Esophagus squamous epithelium (tissue), 5 donors: ENCODE results near the gene ARHGEF28. TPM values are rescaled to one million over a fixed set of nuclear protein-coding genes. Genes with fewer than 3 reads are reported as not detected.

Source experiments
- DNase-seq: peaks from one replicate; lab custom pipeline; 2025; lab: John Stamatoyannopoulos, UW
- H3K27ac ChIP-seq, 4 donors: fragments of 200-600 bp; sonication (generic); one replicate each; pipeline ENCODE4 v1.5.1; 2016 to 2019; ENCODE audit warnings: mild to moderate bottlenecking in 1 of 4
- H3K27me3 ChIP-seq, 4 donors: fragments of 200-600 bp; sonication (generic); 1 replicate in 3 of 4; 2 replicates in 1 of 4; pipeline versions ENCODE4 v1.5.1 to v1.6.0; 2017 to 2021; ENCODE audit warnings: antibody characterized with exemption in 1 of 4
- H3K36me3 ChIP-seq, 3 donors: fragments of 200-600 bp; sonication (generic); one replicate each; pipeline ENCODE4 v1.5.1; 2016 to 2019
- H3K4me1 ChIP-seq, 3 donors: fragments of 200-600 bp; sonication (generic); one replicate each; pipeline ENCODE4 v1.5.1; 2017 to 2019
- H3K4me3 ChIP-seq, 4 donors: fragments of 200-600 bp; sonication (generic); 1 replicate in 3 of 4; 2 replicates in 1 of 4; pipeline ENCODE4 v1.5.1; 2016 to 2019; ENCODE audit warnings: mild to moderate bottlenecking in 2 of 4, moderate library complexity in 1 of 4
- H3K9me3 ChIP-seq, 3 donors: fragments of 200-600 bp; sonication (generic); one replicate each; pipeline ENCODE4 v1.5.1; 2016 to 2019
- POLR2A ChIP-seq, 4 donors: fragments of 450-650 bp; IDR thresholded peaks; one replicate each; pipeline ENCODE4 v1.6.1; 2017; ENCODE audit warnings: antibody characterized with exemption in 4 of 4, mild to moderate bottlenecking in 4 of 4, moderate library complexity in 3 of 4
- WGBS, 2 donors: methylation state at CpG; one replicate each; pipeline ENCODE4 v1.1.5; 2018; 5-methylcytosine and 5-hydroxymethylcytosine counted together
- intact Hi-C: fragments of 100-400 bp; cut with DNase I; formaldehyde crosslinking; loops from one replicate; pipeline ENCODE4 v1.15.0; 2022
- total RNA-seq, 4 donors: library from RNA; depleted of rRNA; stranded (reverse); fragments of >200 nt; gene quantifications; one replicate each; pipeline ENCODE4 v1.1.0, GENCODE V29; 2016
- TF ChIP-seq, protein P1 (sequence below), 6 experiments: fragments of 450-650 bp in 4 of 6; fragments of 200-600 bp in 2 of 6; sonication (generic) in 2 of 6; IDR thresholded peaks; one replicate each; pipeline ENCODE4 v1.5.1; 2016 to 2019; ENCODE audit warnings: antibody characterized with exemption in 6 of 6, mild to moderate bottlenecking in 4 of 6, moderate library complexity in 4 of 6
- donor health status: DM: yes; HTN: yes; CAD: no.

Gene ARHGEF28
- total RNA-seq, 4 donors from 2014 or later = 9.2 to 34.3 (median 12.7) TPM

DNA sequence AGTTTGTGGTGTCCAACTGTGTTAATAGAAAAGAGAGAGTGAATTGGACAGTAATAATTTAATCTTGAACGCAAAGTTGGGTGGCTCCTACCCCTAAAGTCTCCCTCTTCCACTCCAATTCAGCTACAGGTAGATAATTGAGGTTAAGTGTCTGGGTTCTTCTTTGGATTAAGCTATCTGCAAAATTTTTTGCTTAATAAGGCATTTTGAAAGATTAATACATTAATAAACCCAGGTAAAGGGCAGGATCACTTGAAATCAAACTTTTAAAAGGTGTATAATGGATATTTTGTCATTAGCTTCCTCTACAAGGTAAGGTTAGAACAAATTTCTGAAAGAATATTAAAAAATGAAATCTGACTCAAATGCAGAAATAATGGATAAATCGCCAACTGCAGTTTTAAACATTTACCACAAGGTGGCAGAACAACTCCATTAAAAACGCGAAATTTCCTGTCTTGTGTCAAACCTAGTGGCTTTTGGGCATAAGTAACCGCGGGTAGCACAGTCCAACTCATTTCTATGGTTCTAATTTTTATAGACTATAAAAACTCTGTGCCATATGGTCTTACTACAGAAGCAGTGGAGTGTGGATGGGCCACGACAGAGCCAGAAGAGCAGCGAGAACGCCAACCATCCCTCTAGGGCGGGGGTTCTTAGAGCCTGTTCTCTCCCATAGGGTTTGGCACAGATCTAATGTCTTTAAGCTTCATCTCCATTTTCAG, 276.5 kb downstream of the ARHGEF28 start:
- intact Hi-C loops = loop anchor here (5.0 kb wide), 1 partner anchor 745 kb away; no protein-coding TSS in a partner anchor
- no peak for TF ChIP-seq POLR2A (IDR thresholded peaks at IDR 0.05)
- TF ChIP-seq, protein P1, sequence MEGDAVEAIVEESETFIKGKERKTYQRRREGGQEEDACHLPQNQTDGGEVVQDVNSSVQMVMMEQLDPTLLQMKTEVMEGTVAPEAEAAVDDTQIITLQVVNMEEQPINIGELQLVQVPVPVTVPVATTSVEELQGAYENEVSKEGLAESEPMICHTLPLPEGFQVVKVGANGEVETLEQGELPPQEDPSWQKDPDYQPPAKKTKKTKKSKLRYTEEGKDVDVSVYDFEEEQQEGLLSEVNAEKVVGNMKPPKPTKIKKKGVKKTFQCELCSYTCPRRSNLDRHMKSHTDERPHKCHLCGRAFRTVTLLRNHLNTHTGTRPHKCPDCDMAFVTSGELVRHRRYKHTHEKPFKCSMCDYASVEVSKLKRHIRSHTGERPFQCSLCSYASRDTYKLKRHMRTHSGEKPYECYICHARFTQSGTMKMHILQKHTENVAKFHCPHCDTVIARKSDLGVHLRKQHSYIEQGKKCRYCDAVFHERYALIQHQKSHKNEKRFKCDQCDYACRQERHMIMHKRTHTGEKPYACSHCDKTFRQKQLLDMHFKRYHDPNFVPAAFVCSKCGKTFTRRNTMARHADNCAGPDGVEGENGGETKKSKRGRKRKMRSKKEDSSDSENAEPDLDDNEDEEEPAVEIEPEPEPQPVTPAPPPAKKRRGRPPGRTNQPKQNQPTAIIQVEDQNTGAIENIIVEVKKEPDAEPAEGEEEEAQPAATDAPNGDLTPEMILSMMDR (IDR thresholded peaks at IDR 0.05) = peak; percentile 76 to 97 (median 90)
- peaks cover 0 to 9% (median 0%) of the 10 kb centered on the region in 3 donors for H3K4me1 ChIP-seq
- no peaks in the 10 kb centered on the region for H3K27me3 ChIP-seq
- H3K36me3 ChIP-seq = peaks cover 0 to 42% (median 3%) of the 10 kb centered on the region in 3 donors
- DNase-seq = no peak
- 30 to 40% methylated on average over 10 of the region's 10 CpGs for WGBS, 2 donors
- no peaks in the 10 kb centered on the region for H3K9me3 ChIP-seq
- no peak overlapping the region for H3K4me3 ChIP-seq
- no peak overlapping the region for H3K27ac ChIP-seq

DNA sequence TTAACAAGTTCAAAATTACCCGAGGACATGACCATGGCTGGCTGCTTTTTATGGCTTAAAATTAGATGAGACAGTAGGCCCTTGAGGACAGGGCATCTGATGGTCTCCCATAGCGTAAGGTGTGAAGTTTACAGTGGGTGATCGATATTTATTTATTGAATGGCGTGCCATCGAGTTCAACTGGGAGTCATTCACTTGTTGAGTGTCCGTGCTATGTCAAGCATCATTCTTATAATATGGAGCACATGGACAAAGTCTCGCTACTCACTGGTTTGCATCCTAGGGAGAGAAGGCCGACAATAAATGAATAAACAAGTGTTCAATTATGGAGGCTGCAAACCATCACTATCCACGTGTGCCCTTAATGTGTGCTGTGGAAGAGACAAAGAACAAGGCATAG, 277.2 kb downstream of the ARHGEF28 start:
- H3K4me3 ChIP-seq = no peak overlapping the region
- no peaks in the 10 kb centered on the region for H3K9me3 ChIP-seq
- 87 to 90% methylated on average over 9 of the region's 9 CpGs for WGBS, 2 donors
- no peaks in the 10 kb centered on the region for H3K27me3 ChIP-seq
- peaks cover 0 to 9% (median 0%) of the 10 kb centered on the region in 3 donors for H3K4me1 ChIP-seq
- intact Hi-C loops = loop anchor here (5.0 kb wide), 1 partner anchor 744 kb away; no protein-coding TSS in a partner anchor
- H3K27ac ChIP-seq = no peak overlapping the region
- peaks cover 0 to 38% (median 0%) of the 10 kb centered on the region in 3 donors for H3K36me3 ChIP-seq
- DNase-seq = no peak
- TF ChIP-seq POLR2A (IDR thresholded peaks at IDR 0.05) = no peak
- TF ChIP-seq, protein P1 (IDR thresholded peaks at IDR 0.05) = no peak

DNA sequence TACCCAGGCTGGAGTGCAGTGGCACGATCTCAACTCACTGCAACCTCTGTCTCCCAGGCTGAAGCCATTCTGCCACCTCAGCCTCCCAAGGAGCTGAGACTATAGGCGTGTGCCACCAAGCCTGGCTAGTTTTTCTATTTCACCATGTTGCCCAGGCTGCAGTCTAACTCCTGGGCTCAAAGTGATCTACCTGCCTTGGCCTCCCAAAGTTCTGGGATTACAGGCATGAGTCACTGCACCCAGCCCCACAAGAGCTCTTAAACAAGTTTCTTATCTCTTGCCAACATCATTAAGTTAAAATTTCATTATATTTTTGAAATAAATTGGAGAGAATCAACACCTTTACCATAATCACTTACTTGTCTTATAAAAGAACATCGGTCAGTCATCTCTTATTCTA, 280.3 kb downstream of the ARHGEF28 start:
- no peaks in the 10 kb centered on the region for H3K27me3 ChIP-seq
- H3K9me3 ChIP-seq = no peaks in the 10 kb centered on the region
- 67 to 83% methylated on average over 3 of the region's 3 CpGs for WGBS, 2 donors
- peaks cover 0 to 6% (median 0%) of the 10 kb centered on the region in 3 donors for H3K4me1 ChIP-seq
- no peak overlapping the region for H3K27ac ChIP-seq
- H3K36me3 ChIP-seq = peaks cover 0 to 39% (median 0%) of the 10 kb centered on the region in 3 donors
- intact Hi-C loops = no loop called here
- no peak overlapping the region for H3K4me3 ChIP-seq
- no peak for TF ChIP-seq POLR2A (IDR thresholded peaks at IDR 0.05)
- TF ChIP-seq, protein P1 (IDR thresholded peaks at IDR 0.05) = no peak
- DNase-seq = no peak

DNA sequence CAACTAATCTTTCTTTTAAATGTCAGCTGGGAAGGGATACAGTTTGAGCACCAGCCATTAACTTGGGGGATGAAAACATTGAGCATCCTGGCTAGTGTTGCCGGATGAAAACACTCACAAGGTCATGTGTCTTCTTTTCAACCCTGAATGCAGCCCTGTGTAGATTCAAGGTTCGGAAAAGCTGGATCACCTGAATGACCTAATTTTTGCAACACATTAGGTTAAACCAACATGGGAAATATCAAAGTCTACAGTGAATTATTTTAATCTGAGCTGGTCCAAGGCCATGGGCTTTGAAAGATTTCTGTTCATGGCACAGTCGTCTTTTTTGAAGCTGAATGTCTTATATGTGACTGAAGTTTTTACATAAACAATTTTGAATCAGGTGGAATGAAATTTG, 281.2 kb downstream of the ARHGEF28 start:
- DNase-seq = no peak
- no peaks in the 10 kb centered on the region for H3K9me3 ChIP-seq
- H3K27me3 ChIP-seq = no peaks in the 10 kb centered on the region
- WGBS, 2 donors = 90 to 92% methylated on average over 3 of the region's 3 CpGs
- no peak overlapping the region for H3K27ac ChIP-seq
- H3K36me3 ChIP-seq = peaks cover 0 to 48% (median 0%) of the 10 kb centered on the region in 3 donors
- no peak overlapping the region for H3K4me3 ChIP-seq
- intact Hi-C loops = no loop called here
- peaks cover 0 to 6% (median 0%) of the 10 kb centered on the region in 3 donors for H3K4me1 ChIP-seq
- no peak for TF ChIP-seq POLR2A (IDR thresholded peaks at IDR 0.05)
- TF ChIP-seq, protein P1 (IDR thresholded peaks at IDR 0.05) = no peak

DNA sequence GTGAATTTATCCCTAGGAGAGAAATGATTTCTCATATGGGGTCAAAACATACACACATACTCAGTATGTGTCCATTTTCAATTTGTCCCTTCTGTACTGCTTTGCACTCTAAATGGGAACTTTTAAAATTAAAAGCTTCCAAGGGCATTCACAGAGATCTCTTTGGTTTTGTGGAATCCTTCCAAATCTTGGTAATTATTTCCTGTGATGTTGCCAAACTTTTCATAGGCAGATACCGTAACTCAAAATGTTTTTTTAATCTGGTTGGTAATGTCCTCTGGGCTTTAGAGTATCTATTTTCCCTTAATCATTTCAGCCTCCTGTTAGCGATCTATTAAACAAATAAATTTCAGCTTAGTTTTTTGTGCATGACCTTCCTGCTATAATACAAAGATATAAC, 282.4 kb downstream of the ARHGEF28 start:
- intact Hi-C loops = no loop called here
- TF ChIP-seq, protein P1 (IDR thresholded peaks at IDR 0.05) = no peak
- TF ChIP-seq POLR2A (IDR thresholded peaks at IDR 0.05) = no peak
- Histone ChIP-seq H3K4me1 (peaks cover 0 to 6% (median 0%) of the 10 kb centered on the region in 3 donors), H3K27me3 (no peaks in the 10 kb centered on the region), H3K36me3 (peaks cover 0 to 54% (median 0%) of the 10 kb centered on the region in 3 donors), H3K27ac (no peak overlapping the region), H3K9me3 (no peaks in the 10 kb centered on the region), H3K4me3 (no peak overlapping the region)
- 12 to 32% methylated on average over 2 of the region's 2 CpGs for WGBS, 2 donors
- no peak for DNase-seq
